Activated T-helper 17 cell treated with anti-CD3 and anti-CD28 coated beads, Interleukin-2, amount 50 U/mL, for 72 hours (primary cell): Measurements from ENCODE around the gene AGAP1. TPM values are rescaled to one million over a fixed set of nuclear protein-coding genes. Genes with fewer than 3 reads are reported as not detected.

ENCODE experiments used
- ATAC-seq: fragments of 150-1000 bp; cut with Tn5 transposase; replicated peaks from 2 replicates; pipeline ENCODE4 v1.10.0; 2021; ENCODE audit warnings: mild to moderate bottlenecking, moderate library complexity
- H3K27ac Mint-ChIP-seq: one replicate; pipeline ENCODE4 v1.8.0; 2022; ENCODE audit warnings: mixed read lengths
- H3K27me3 Mint-ChIP-seq: one replicate; pipeline ENCODE4 v1.8.0; 2022; ENCODE audit warnings: mixed read lengths
- H3K36me3 Mint-ChIP-seq: one replicate; pipeline ENCODE4 v1.8.0; 2022; ENCODE audit warnings: low read depth, mild to moderate bottlenecking, mixed read lengths
- H3K4me1 Mint-ChIP-seq: one replicate; pipeline ENCODE4 v1.8.0; 2022; ENCODE audit warnings: mixed read lengths
- H3K4me3 Mint-ChIP-seq: one replicate; pipeline ENCODE4 v1.8.0; 2022; ENCODE audit warnings: mild to moderate bottlenecking, mixed read lengths
- H3K9me3 Mint-ChIP-seq: one replicate; pipeline ENCODE4 v1.8.0; 2022; ENCODE audit warnings: mixed read lengths
- total RNA-seq, 2 donors: library from RNA; stranded (reverse); gene quantifications; one replicate each; pipeline ENCODE4 v1.2.3, GENCODE V29; 2022

The AGAP1 gene
- total RNA-seq, 2 donors from 2014 or later: 2.2 to 5.3 TPM

DNA sequence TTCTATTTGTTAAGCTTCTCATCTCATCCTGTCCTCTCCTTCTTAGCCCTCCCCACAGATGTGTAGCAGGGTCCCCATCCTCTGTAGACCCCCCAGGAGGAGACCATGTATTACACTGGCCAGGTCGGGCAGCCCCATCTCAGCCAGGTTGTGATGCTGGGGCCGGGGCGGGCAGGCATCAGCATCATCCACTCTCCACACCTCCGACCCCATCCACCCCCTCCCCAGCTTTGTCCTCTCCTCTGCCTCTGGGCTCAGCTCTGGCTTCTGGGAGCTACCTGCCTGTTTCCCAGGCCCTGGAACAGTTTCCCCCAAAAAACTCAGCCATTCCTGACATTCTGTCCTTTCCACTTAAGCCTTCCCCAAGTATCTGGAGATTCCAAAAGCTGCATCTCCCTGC, 625.2 kb downstream of the AGAP1 start:
- no peaks in the 10 kb centered on the region for H3K27me3 Mint-ChIP-seq
- H3K4me3 Mint-ChIP-seq: no peak overlapping the region
- H3K27ac Mint-ChIP-seq: no peak overlapping the region
- no peaks in the 10 kb centered on the region for H3K4me1 Mint-ChIP-seq
- ATAC-seq: no peak
- no peaks in the 10 kb centered on the region for H3K36me3 Mint-ChIP-seq
- H3K9me3 Mint-ChIP-seq: no peaks in the 10 kb centered on the region

DNA sequence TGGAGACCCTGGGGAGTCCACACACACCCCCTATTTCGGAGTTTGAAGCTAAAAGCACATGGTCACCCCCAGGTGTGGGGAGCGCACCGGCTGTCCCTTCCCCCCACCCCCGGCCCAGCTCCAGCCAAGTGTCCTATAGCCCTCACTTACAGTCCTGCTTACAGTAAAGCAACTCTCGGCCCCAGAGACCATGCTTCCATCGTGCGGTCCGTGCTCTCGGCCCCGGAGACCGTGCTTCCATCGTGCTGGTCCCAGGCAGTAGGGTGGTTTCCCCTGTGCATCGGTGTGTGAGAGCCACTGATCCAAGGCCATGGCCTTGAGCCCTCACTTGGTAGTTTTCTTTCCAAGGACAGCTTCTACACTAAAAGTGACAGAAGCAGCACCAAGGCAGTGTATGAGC, 625.6 kb downstream of the AGAP1 start:
- no peaks in the 10 kb centered on the region for H3K27me3 Mint-ChIP-seq
- H3K4me3 Mint-ChIP-seq: no peak overlapping the region
- ATAC-seq: no peak
- no peaks in the 10 kb centered on the region for H3K9me3 Mint-ChIP-seq
- H3K36me3 Mint-ChIP-seq: no peaks in the 10 kb centered on the region
- H3K4me1 Mint-ChIP-seq: no peaks in the 10 kb centered on the region
- H3K27ac Mint-ChIP-seq: no peak overlapping the region

DNA sequence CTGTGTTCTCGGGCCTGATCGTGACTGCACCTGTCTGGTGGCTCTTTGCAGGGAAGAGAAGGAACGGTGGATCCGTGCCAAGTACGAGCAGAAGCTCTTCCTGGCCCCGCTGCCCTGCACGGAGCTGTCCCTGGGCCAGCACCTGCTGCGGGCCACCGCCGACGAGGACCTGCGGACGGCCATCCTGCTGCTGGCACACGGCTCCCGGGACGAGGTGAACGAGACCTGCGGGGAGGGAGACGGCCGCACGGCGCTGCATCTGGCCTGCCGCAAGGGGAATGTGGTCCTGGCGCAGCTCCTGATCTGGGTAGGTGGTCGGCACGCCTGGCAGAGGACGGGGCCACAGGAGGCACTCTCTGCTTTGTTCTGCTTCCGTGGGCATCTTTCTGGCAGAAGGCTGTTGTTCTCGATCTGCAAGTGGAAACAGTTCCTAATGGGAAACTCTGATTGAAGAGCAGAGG, 626.3 kb downstream of the AGAP1 start:
- Mint-ChIP-seq H3K27me3 (no peaks in the 10 kb centered on the region), H3K4me3 (no peak overlapping the region), H3K36me3 (no peaks in the 10 kb centered on the region), H3K4me1 (no peaks in the 10 kb centered on the region), H3K9me3 (no peaks in the 10 kb centered on the region), H3K27ac (no peak overlapping the region)
- no peak for ATAC-seq

DNA sequence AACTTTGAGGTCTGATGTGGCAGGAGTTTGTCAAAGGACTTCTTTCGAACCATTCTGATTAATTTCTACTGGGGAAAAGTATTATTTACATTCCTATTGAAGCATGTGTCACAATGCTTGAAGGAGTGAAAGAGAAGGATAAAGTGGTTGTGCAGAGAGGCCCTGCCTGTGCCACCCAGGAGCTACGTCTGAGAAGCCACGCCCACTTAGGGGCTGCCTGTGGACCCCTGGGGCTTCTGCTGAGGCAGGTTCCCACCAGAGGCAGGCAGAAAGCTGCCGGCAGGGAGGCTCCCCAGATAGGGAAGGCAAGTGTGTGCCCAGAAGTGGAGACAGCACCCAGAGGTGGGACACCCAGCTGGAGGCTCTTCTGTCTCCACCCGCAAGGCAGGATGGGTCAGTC, 627.0 kb downstream of the AGAP1 start:
- H3K4me1 Mint-ChIP-seq: no peaks in the 10 kb centered on the region
- no peak overlapping the region for H3K27ac Mint-ChIP-seq
- no peaks in the 10 kb centered on the region for H3K9me3 Mint-ChIP-seq
- H3K27me3 Mint-ChIP-seq: no peaks in the 10 kb centered on the region
- H3K36me3 Mint-ChIP-seq: no peaks in the 10 kb centered on the region
- no peak overlapping the region for H3K4me3 Mint-ChIP-seq
- ATAC-seq: no peak

DNA sequence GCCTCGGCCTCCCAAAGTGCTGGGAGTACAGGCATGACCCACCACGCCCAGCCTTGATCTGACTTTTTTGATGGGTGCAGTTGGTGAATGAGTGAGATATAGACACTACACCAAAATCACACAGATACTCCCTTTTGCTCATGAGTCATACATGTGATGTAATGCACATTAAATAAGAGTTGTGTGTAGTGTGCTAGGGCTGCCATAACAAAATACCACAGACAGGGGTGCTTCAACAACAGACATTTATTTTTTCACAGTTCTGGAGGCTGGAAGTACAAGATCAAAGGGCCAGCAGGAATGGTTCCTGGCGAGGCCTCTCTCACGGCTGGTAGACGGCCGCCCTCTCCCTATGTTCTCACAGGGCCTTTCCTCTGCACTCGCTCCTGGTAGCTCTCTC, 627.7 kb downstream of the AGAP1 start:
- Mint-ChIP-seq H3K4me1 (no peaks in the 10 kb centered on the region), H3K4me3 (no peak overlapping the region), H3K36me3 (no peaks in the 10 kb centered on the region), H3K27me3 (no peaks in the 10 kb centered on the region), H3K9me3 (no peaks in the 10 kb centered on the region), H3K27ac (no peak overlapping the region)
- no peak for ATAC-seq

DNA sequence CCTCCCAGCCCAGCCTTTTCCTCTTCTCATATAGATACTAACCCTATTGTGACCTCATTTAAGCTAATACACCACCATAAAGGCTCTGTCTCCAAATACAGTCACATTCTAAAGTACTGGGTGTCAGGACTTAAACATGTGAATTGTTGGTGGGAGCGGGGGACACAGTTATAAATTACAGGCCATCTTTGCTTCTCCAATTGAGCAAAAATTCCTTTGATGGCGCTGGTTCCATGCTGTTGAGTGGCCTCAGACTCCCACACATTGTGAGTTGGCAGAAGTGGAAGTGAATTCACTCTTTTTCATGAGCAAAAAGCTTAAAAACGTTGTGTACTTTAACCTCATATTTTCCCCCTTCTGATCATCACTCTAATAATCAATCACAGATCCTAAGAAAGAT, 628.4 kb downstream of the AGAP1 start:
- H3K9me3 Mint-ChIP-seq: no peaks in the 10 kb centered on the region
- no peak for ATAC-seq
- H3K27me3 Mint-ChIP-seq: no peaks in the 10 kb centered on the region
- H3K36me3 Mint-ChIP-seq: no peaks in the 10 kb centered on the region
- H3K4me1 Mint-ChIP-seq: no peaks in the 10 kb centered on the region
- no peak overlapping the region for H3K4me3 Mint-ChIP-seq
- no peak overlapping the region for H3K27ac Mint-ChIP-seq

DNA sequence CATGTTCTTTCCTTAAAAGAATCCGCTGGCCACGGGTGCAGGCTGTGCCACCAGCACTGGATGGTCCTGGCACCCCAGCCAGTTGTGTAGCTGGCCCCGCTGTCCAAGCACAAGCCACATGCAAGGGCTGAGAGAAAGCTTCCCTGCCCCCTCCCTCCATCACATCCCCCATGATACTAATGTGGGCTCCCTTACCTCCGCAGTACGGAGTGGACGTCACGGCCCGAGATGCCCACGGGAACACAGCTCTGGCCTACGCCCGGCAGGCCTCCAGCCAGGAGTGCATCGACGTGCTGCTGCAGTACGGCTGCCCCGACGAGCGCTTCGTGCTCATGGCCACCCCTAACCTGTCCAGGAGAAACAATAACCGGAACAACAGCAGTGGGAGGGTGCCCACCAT, 629.9 kb downstream of the AGAP1 start:
- H3K9me3 Mint-ChIP-seq: no peaks in the 10 kb centered on the region
- H3K27me3 Mint-ChIP-seq: no peaks in the 10 kb centered on the region
- H3K4me1 Mint-ChIP-seq: no peaks in the 10 kb centered on the region
- H3K4me3 Mint-ChIP-seq: no peak overlapping the region
- ATAC-seq: no peak
- H3K27ac Mint-ChIP-seq: no peak overlapping the region
- H3K36me3 Mint-ChIP-seq: no peaks in the 10 kb centered on the region

DNA sequence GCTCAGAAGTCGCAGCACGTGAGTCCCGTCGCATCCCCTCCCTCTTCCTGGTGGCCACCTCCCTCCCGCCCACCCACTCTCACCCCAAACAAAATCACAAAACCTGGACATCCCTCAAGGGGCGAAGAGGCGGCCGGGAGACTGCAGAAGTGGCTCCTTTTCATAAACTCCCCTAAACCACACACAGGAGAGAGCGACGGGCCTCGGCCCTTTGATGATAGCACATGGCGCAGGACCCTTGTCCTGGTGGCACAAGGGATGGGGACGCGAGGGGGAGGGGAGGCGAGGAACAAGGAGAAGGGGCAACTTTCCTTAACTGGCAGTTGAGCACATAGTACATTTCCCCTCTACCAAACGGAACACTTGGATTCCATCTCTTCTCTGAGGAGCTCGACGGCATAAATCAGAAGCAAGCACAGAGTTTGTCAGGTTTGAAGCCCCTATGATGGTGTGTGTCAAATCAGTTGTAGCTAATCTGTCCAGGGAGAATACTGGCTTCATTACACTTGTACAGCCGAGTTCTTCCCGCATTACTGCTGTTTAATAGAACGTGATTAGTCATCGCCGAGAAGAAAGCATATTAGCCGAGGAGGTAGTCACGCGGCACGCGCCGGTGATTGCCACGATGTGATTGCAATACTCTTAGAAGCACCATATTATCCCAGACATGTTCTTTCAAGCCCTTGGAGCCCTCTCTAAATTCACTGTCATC, 630.5 kb downstream of the AGAP1 start:
- no peaks in the 10 kb centered on the region for H3K4me1 Mint-ChIP-seq
- no peak overlapping the region for H3K27ac Mint-ChIP-seq
- ATAC-seq: no peak
- H3K4me3 Mint-ChIP-seq: no peak overlapping the region
- no peaks in the 10 kb centered on the region for H3K9me3 Mint-ChIP-seq
- no peaks in the 10 kb centered on the region for H3K27me3 Mint-ChIP-seq
- H3K36me3 Mint-ChIP-seq: no peaks in the 10 kb centered on the region

DNA sequence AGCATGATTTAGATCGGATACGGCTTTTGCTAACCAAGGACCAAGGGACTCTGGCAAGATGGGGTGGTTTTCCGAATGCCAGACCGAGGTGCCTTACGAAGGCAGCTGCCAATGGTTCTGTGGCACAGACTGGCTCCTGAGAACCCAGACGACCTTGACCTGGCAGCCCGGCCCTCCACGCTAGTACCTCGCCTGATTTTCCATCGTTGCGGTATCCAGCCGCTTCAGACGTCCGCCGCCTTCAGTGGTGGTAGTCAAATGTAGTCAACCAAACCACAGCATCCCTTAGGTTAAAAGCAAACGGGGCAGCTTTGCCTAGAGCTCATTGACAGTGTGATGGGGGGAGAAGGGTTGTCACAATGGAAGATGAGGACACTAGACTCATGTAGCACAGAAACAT, 631.7 kb downstream of the AGAP1 start:
- no peak overlapping the region for H3K4me3 Mint-ChIP-seq
- H3K27me3 Mint-ChIP-seq: no peaks in the 10 kb centered on the region

DNA sequence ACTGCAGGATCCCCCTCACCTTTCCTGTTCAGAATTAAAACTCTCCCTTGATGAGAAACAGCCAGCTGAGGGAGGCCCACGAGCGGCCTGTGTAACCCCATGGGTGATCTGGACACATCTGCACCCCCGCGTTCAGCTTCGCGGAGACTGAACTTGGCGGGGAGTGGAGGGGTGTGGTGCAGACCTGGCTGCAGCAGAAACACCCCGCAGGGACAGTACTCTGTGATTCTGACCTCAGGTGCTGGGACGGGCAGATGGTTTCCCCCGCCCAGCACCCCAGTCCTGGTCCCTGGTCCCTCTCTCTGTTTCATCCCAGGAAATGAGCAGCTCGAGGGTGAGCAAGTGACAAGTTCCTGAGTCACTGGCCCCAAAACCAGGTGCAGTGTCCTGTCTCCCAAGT, 633.2 kb downstream of the AGAP1 start:
- ATAC-seq: no peak
- Mint-ChIP-seq H3K9me3 (no peaks in the 10 kb centered on the region), H3K4me1 (no peaks in the 10 kb centered on the region), H3K27me3 (no peaks in the 10 kb centered on the region), H3K27ac (no peak overlapping the region), H3K4me3 (no peak overlapping the region), H3K36me3 (no peaks in the 10 kb centered on the region)

More for the DNA sequence above, 631.7 kb downstream of the AGAP1 start:
- no peak overlapping the region for H3K27ac Mint-ChIP-seq
- no peaks in the 10 kb centered on the region for H3K4me1 Mint-ChIP-seq
- H3K36me3 Mint-ChIP-seq: no peaks in the 10 kb centered on the region
- H3K9me3 Mint-ChIP-seq: no peaks in the 10 kb centered on the region
- no peak for ATAC-seq

DNA sequence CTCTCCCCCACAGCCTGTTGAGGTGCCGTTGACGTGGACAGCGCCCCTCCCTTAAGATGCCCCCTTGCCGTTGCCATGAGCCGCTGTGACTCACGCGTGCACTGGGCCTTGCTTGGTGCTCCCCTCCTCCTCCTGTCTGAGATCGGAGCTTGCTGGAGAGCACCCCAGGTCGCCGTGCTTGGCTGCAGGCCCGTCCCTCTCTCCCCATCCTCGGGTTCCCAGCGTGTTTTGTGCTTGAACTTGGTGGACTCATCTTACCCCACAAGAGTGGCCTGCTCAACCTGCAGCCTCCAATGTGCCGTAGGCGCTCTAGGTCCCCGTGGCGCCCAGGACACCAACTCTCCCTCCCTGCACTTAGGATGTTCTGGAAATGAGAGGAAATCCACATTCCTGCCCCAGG, 634.5 kb downstream of the AGAP1 start:
- Mint-ChIP-seq H3K36me3 (no peaks in the 10 kb centered on the region), H3K27ac (no peak overlapping the region), H3K27me3 (no peaks in the 10 kb centered on the region), H3K4me1 (no peaks in the 10 kb centered on the region), H3K4me3 (no peak overlapping the region), H3K9me3 (no peaks in the 10 kb centered on the region)
- no peak for ATAC-seq

DNA sequence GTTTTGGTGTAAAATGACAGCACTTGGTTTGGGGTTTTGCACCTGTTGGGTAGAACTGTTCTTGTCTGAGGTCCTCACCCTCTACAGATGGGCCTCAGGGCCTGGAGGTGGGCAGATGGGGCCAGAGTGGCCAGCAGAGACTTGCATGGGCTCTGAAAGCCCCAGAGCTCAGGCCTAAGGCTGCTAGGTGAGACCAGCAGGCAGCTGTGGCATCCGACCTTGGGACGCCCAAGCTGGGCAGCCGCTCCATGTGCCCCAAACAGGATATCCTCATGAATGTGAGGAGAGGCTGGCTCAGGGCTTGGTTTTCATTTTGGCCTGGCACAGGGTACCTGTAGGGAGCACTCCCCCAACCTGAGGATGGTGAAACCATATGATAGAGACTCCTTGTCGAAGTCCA, 636.1 kb downstream of the AGAP1 start:
- no peaks in the 10 kb centered on the region for H3K27me3 Mint-ChIP-seq
- no peaks in the 10 kb centered on the region for H3K4me1 Mint-ChIP-seq
- H3K9me3 Mint-ChIP-seq: no peaks in the 10 kb centered on the region
- no peaks in the 10 kb centered on the region for H3K36me3 Mint-ChIP-seq
- H3K27ac Mint-ChIP-seq: no peak overlapping the region
- no peak for ATAC-seq
- no peak overlapping the region for H3K4me3 Mint-ChIP-seq

DNA sequence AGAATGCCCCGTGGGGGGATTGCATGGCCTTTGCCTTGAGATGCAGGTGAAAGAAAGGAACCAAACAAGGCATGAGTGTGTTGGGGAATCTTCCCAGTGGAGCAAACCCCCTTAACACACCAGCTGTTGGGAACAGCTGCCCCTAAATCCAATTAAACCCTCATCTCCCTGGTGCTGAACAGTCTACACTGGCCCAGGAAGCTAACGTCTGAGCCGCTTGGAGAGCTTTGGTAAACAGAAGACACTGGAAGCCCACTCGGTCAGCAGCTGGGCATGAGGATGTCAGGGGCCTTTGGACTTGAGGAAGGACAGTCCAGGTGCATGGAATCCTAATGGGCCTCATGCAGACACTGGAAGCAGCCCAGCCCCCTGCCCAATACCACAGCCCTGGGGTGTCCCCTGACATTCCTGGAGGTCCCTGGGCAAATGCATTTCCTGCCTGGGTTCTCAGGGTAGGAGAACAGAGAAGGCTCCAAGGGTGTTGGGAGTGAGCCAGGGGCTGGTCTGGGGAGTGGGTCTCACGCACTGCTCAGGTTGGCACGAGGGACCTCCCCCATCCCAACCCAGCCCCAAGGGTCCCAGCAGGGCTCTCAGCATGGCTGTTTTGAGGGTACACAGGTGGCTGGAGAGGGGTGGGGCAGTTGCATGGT, 636.6 kb downstream of the AGAP1 start:
- Mint-ChIP-seq H3K27ac (no peak overlapping the region), H3K27me3 (no peaks in the 10 kb centered on the region), H3K9me3 (no peaks in the 10 kb centered on the region), H3K4me3 (no peak overlapping the region), H3K36me3 (no peaks in the 10 kb centered on the region), H3K4me1 (no peaks in the 10 kb centered on the region)
- no peak for ATAC-seq

DNA sequence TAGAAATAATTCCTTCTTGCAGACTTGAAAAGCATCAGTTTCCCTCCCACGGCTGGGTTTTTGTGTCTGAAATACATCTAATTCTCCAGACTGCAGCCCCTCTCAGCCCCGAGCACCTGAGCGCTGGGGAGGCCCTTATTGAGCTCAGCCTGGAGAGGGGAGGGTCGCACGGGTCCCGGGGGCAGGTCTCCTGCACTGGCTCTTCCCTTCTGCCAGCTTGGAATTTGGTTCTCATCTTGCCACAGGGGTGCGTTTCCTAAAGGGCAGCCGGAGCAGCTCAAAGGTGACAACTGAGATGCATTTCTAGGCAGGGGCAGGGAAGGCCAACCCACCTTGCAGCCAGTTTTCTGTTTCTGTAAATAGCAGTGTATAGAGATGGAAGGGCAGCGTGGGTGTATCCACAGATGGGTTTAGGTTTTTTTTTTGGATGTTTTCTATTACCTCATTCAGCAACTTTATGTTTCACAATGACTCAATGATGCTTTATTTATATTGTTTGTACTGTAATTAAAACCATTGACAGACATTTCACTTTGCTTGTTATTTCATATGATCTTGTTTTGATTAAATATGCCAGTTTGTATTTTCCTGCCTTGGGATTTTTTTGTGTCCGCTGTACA, 637.3 kb downstream of the AGAP1 start:
- ATAC-seq: no peak
- no peak overlapping the region for H3K4me3 Mint-ChIP-seq
- H3K4me1 Mint-ChIP-seq: no peaks in the 10 kb centered on the region
- no peaks in the 10 kb centered on the region for H3K9me3 Mint-ChIP-seq
- no peaks in the 10 kb centered on the region for H3K27me3 Mint-ChIP-seq
- H3K36me3 Mint-ChIP-seq: no peaks in the 10 kb centered on the region
- no peak overlapping the region for H3K27ac Mint-ChIP-seq

DNA sequence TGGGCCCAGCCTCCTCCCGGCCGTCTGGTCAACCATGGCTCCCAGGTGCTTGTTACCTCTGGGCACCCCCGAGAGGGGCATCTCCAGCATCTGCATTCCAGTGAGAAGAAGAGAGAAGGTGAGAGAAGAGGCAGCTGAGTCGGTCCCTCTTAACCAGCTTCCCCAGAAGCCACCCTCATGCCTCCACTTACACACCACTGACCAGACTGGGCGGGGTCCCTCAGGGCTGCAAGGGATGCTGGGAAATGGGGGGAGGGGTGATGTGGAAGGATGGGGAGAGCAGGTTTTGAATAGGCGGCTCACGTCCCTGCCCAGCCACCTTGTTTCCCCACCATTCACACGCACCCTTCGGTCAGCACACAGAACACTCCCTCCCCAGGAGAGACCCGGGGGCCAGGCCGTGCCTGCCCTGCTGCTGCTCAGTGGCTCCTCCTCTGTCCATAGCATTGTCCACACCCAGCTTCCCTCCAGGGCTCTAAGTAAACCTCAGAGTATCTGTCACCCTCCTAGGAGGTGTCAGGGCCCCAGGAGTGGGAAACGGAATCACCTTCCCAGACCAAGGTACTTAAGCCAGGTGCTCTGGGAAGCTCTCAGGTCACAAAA, 639.7 kb downstream of the AGAP1 start:
- no peak overlapping the region for H3K27ac Mint-ChIP-seq
- H3K36me3 Mint-ChIP-seq: no peaks in the 10 kb centered on the region
- H3K4me1 Mint-ChIP-seq: no peaks in the 10 kb centered on the region
- H3K9me3 Mint-ChIP-seq: no peaks in the 10 kb centered on the region
- no peak for ATAC-seq
- no peaks in the 10 kb centered on the region for H3K27me3 Mint-ChIP-seq
- H3K4me3 Mint-ChIP-seq: no peak overlapping the region
